AG10803 (cell line): ENCODE measurements around the gene COX19.

Experiments used
- DNase-seq: peaks from one replicate; pipeline ENCODE4 v3.0.0; 2010; ENCODE audit warnings: low read depth
- H3K4me3 ChIP-seq: 2 replicates; pipeline ENCODE4 v1.5.1; 2011; ENCODE audit warnings: mild to moderate bottlenecking, low read length, control low read depth
- CTCF ChIP-seq: conservative IDR thresholded peaks from 2 replicates; pipeline ENCODE4 v1.5.1; 2011; ENCODE audit warnings: mild to moderate bottlenecking, low read length, control low read depth, inconsistent platforms

Gene COX19

GRCh38 chr7:1015196-1016121, 40.1 kb upstream of the COX19 start:
- no peak for TF ChIP-seq CTCF
- no peak for DNase-seq
- no peak overlapping the region for H3K4me3 ChIP-seq

GRCh38 chr7:1014681-1015080, 39.3 kb upstream of the COX19 start:
- H3K4me3 ChIP-seq = no peak overlapping the region
- TF ChIP-seq CTCF = no peak
- DNase-seq = no peak

- no peak for DNase-seq
- TF ChIP-seq CTCF = no peak
- H3K4me3 ChIP-seq = no peak overlapping the region
Observed at GRCh38 chr7:1013581-1013980, 38.2 kb upstream of the COX19 start.

GRCh38 chr7:1012716-1013095, 37.4 kb upstream of the COX19 start:
- no peak for TF ChIP-seq CTCF
- no peak for DNase-seq
- no peak overlapping the region for H3K4me3 ChIP-seq

- DNase-seq = no peak
- TF ChIP-seq CTCF = no peak
- H3K4me3 ChIP-seq = no peak overlapping the region
Observed at GRCh38 chr7:1012004-1012715, 36.8 kb upstream of the COX19 start.

- TF ChIP-seq CTCF = no peak
- DNase-seq = no peak
- H3K4me3 ChIP-seq = no peak overlapping the region
Observed at GRCh38 chr7:1011297-1012003, 36.1 kb upstream of the COX19 start.
